Measurements from ENCODE around the gene KCNQ1. TPM values are rescaled to one million over a fixed set of nuclear protein-coding genes. Genes with fewer than 3 reads are reported as not detected.

KCNQ1 gene
- total and polyA plus RNA-seq, 2 of the 13 experiments (the other 11 are each of a cell fraction or from before 2014, with no cell fraction given): 0.02 to 0.08 TPM

GRCh38 chr11:2732261-2732939, 287.6 kb downstream of the KCNQ1 start (continued):
- peak; percentile 66; the same call in 1 of the 2 replicates for TF ChIP-seq MLXIP (CRISPR knock-in tag; IDR thresholded peaks at IDR 0.05; ENCODE audit: borderline replicate concordance)
- TF ChIP-seq KLF16 (CRISPR knock-in tag; IDR thresholded peaks at IDR 0.05): peak in 1 of 2 experiments; percentile 75; a peak in 1 of 4 replicates
- peak; percentile 96 for TF ChIP-seq RXRA (CRISPR knock-in tag; IDR thresholded peaks at IDR 0.05)
- TF ChIP-seq NONO (IDR thresholded peaks at IDR 0.05): no peak
- peak; percentile 94 for TF ChIP-seq NONO (CRISPR knock-in tag; conservative IDR thresholded peaks at IDR 0.05)
- no peak for TF ChIP-seq MBD4 (IDR thresholded peaks at IDR 0.05; ENCODE audit: borderline replicate concordance, low read length)
- TF ChIP-seq ELK4 (CRISPR knock-in tag; IDR thresholded peaks at IDR 0.05; ENCODE audit: borderline replicate concordance): no peak
- no peak for TF ChIP-seq ZSCAN22 (CRISPR knock-in tag; IDR thresholded peaks at IDR 0.05)
- no peak for TF ChIP-seq LBX2 (CRISPR knock-in tag; IDR thresholded peaks at IDR 0.05; ENCODE audit: borderline replicate concordance)
- peak; percentile 69 for TF ChIP-seq ZNF12 (CRISPR knock-in tag; IDR thresholded peaks at IDR 0.05)
- TF ChIP-seq E2F5 (CRISPR knock-in tag; conservative IDR thresholded peaks at IDR 0.05): peak; percentile 33
- peak; percentile 83 for TF ChIP-seq PITX1 (CRISPR knock-in tag; IDR thresholded peaks at IDR 0.05)
- TF ChIP-seq MAFG (CRISPR knock-in tag; IDR thresholded peaks at IDR 0.05): no peak
- no peak; the same call in 1 of the 2 replicates for TF ChIP-seq KMT2B (CRISPR knock-in tag; IDR thresholded peaks at IDR 0.05)
- TF ChIP-seq BCLAF1 (IDR thresholded peaks at IDR 0.05): no peak
- TF ChIP-seq SETDB1 (CRISPR knock-in tag; IDR thresholded peaks at IDR 0.05; ENCODE audit: borderline replicate concordance): no peak
- TF ChIP-seq ZNF7 (CRISPR knock-in tag; IDR thresholded peaks at IDR 0.05): 0 out of 2 replicates have a peak, but pooled peaks have one; percentile 6
- TF ChIP-seq ZNF740 (CRISPR knock-in tag; IDR thresholded peaks at IDR 0.05): no peak
- TF ChIP-seq PRMT3 (CRISPR knock-in tag; IDR thresholded peaks at IDR 0.05; ENCODE audit: borderline replicate concordance, low read depth): no peak
- peak; percentile 85 for TF ChIP-seq HMG20A (CRISPR knock-in tag; IDR thresholded peaks at IDR 0.05; ENCODE audit: borderline replicate concordance)
- 0 out of 2 replicates have a peak, but pooled peaks have one; percentile 39 for TF ChIP-seq SRY (CRISPR knock-in tag; IDR thresholded peaks at IDR 0.05)
- TF ChIP-seq ZNF558 (CRISPR knock-in tag; IDR thresholded peaks at IDR 0.05; ENCODE audit: borderline replicate concordance): peak; percentile 84; the same call in 1 of the 2 replicates

All from HepG2 (cell line).